Frontal cortex (tissue), 4 donors: ENCODE results near the gene L3MBTL1. TPM values are rescaled to one million over a fixed set of nuclear protein-coding genes. Genes with fewer than 3 reads are reported as not detected.

Experiments
- DNase-seq, 2 donors: peaks; one replicate each; pipeline ENCODE4 v3.0.0; 2012; ENCODE audit warnings: low spot score in 2 of 2
- FAIRE-seq: peaks from 2 replicates; lab custom pipeline; 2012; peaks lifted over from hg19 to GRCh38; lab: Jason Lieb, UNC
- total RNA-seq: library from RNA; depleted of rRNA; stranded (reverse); fragments of >200 nt; gene quantifications from one replicate; pipeline ENCODE4 v1.2.3, GENCODE V29; 2014
- donor health status: control.
- donor health status: control.
- donor health status: control.

The L3MBTL1 gene
- total RNA-seq, 1 donor from 2014 or later: 16.3 TPM

DNA sequence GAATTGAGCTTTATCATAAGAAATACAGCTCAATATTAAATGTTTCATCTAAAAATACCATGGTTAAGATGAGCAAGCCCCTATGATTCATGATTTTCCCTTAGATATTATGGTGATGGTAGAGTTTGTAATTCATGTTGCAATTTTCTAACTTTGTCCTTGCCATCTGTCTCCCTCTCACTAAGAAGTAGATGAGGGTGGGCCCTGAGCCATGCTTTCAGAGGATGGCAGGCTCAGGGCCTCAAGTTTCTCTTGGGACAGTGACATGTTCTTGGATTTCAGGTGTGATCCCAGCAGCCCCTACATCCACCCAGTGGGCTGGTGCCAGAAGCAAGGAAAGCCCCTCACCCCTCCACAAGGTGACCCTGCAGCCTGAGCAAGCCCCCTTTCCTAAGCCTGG, 25.6 kb downstream of the L3MBTL1 start:
- FAIRE-seq: no peak
- DNase-seq: no peak

DNA sequence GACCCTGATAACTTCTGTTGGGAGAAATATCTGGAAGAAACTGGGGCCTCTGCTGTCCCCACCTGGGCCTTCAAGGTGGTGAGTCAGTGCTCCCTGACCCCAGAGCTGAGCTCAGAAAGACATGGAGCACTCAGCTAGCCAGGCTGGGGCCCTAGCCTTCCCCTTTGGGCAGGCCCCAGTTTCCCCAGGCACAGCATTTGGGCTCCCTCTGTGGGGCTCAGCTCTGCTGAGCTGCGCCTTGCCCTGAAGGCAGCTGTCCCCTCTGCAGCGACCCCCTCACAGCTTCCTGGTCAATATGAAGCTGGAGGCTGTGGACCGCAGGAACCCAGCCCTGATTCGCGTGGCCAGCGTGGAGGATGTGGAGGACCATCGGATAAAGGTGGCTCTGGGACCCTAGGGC, 26.5 kb downstream of the L3MBTL1 start:
- DNase-seq (no peak), FAIRE-seq (no peak)

DNA sequence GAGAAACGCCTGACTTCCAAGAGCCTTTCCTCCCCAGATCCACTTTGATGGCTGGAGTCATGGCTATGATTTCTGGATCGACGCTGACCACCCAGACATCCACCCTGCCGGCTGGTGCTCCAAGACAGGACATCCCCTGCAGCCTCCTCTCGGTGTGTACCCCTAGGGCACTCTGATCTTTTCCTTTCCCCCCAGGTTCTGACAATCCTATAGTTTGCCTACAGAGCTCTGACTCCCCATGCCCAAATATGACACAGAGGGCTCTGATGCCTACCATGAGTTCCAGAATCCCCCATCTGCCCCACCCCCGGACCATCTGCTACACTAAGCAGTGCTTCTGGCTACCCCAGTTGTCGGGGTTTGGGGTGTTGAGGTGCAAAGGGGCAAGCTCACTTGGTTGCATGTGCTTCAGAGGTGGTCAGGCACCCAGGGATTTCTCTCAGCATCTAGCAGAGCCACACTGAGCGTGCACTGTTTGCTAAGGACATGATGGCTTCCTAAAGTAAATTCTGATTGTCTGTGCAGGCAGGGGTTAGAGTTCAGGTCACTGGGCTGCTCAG, 27.4 kb downstream of the L3MBTL1 start:
- DNase-seq: no peak

DNA sequence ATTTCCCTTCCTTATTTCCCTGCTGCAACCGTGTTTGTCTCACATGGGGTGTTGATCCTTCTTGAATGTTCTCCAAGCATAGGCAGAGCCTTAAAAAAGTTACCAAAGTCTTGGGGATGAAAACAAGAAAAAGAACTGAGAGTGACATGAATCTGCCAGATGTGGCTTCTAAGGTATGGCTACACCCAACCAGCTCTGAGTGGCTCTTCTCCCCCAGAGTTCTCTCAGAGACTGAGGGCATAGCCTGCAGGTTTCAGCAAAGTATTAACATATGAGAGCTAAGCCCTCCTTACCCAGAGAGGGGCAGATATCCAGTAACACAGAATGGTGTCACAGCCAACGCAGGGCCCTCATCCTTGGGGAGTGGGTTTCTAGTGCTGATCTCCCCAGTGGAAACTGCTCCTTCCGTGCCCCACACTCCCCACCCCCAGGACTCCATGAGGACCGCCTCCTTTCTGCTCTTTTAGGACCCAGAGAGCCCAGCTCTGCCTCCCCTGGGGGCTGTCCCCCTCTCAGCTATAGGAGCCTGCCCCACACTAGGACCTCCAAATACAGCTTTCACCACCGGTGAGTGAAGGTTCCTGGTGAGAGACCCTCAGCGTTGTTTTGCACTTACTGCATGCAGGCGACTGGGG, 28.0 kb downstream of the L3MBTL1 start:
- no peak for FAIRE-seq
- DNase-seq: no peak

More for the DNA sequence above, 27.4 kb downstream of the L3MBTL1 start:
- FAIRE-seq: no peak

DNA sequence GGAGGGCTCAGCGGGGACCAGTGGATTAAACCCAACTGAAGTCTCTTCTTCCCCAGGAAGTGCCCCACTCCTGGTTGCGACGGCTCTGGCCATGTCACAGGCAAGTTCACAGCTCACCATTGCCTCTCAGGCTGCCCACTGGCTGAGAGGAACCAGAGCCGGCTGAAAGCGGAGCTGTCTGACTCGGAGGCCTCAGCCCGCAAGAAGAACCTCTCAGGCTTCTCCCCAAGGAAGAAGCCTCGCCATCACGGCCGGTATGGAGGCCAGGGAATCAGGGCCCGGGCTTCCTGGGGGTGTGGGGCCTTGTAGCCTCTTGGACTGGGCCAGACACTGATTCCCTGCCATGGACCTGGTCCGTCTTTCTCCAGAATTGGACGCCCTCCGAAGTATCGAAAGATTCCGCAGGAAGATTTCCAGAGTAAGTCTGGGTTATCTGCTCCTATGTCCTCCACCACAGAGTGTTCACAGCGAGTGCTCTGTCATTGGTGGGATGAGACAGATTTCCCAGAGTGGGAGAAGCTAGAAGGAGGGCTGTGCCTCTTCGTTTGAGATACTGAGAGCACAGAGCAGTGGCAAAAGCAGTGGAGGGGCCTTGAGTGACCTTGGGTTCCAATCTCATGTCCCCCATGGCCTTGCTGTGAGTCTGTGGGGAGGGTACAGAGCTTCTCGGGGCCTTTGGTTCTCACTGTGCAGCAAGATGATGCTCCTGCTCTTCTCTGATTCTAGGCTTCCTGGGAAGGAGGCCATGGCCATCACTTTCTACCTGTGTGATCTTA, 28.7 kb downstream of the L3MBTL1 start:
- DNase-seq: no peak
- no peak for FAIRE-seq

DNA sequence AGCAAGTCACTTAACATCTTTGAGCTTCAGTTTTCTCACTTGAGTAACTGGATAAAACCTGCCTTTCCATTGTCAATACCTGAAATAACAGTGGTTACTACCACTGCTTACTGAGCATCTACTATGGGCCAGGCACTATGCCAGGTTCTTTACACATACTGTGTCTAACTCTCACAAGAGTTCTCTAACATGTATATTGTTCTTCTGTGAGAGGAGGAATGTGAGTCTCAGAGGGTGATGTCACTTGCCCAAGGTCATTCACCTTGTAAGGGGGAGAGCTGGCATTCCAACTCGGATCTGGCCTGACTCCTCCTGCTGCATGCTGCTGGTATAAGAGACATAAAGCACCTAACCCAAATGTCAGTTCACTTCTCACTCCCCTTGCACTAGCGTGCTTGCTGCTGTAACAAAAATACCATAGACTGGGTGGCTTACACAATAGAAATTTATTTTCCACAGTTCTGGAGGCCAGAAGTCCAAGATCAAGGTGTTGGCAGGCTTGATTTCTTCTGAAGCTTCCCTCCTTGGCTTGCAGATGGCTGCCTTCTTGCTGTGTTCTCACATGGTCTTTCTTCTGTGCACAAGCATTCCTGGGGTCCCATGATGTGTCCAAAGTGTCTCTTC, 29.4 kb downstream of the L3MBTL1 start:
- FAIRE-seq (no peak), DNase-seq (no peak)

DNA sequence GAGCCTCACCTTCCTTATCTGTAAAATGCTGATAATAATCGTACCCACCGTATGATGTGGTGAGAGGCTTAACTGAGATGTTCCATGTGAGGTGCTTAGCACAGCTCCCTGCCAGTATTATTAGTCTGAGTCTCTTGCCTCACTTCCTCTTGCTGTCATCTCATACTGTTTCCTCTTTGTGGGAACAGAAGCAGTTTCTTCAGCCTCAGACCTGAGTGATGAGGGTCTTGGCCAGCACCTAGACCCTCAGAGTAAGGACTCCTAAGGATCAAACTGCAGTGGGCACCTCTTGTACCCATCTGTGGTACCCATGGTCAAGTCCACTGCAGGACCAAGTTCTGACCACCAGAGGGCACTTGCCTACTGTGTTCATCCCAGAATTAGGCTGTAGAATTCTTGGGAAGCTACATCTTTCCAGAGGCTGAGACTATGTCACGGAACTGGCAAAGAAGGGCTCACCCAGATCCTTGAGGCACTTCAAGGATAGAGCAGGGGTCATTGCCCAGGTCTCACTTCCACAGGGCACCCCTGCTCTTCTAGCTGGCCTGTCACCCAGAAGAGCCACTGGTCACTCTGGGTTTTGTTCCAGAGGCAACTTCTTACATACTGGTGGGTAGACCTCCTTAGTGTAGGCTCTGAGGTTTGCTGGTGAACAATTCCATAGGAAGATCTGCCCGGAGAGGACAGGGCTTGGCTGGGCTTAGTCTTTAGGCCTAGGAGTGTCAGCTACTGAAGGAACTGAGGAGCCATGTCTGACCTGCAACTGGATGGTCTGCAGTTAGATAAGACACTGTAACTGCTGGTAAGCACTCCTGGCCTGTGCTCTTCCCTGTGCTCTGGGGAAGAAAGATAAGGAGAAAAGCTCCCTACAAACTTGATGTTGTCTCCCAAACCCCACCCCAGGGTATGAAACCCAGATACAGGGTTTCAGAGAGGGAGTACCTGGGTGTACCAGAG, 30.7 kb downstream of the L3MBTL1 start:
- peak; percentile 45 to 69 for DNase-seq
- no peak for FAIRE-seq

DNA sequence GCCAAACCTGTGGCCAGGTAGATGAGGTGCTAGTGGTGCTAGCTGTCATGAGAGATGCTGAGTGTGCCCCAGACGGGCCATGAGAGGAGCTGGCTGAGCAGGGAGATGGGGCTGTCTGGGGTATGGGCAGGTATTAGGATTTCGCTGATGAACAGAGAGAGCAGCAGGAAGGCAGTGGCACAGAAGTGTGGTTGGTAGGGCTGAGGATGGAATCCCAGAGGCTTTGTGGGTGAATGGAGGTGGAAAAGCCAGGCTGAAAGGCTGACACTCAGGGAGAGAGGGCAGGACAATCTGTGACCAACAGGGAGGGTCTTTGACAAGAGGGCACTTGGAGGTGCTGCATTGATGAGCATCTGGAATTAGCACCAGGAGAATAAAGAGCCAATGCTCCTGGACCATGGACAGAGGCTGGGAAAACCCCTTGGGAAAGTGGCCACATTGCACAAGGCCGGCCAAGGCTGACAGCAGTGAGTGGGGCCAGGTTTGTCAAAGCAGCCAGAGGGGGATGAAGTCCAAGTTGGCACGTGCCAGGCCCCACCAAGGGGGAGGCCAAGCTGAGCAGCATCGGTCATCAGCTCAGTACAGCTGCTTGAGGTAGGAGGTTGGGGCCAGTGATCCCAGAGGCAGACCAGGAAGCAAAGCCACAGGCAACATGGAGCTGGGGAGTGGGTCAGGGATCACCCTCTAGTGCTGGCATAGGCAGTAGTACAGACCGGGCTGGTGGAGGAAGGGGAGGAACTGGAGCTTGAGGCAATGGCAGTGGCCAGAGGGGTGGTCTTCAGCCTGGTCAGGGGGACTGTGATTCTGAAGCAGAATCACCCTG, 31.6 kb downstream of the L3MBTL1 start:
- FAIRE-seq: no peak
- DNase-seq: no peak

DNA sequence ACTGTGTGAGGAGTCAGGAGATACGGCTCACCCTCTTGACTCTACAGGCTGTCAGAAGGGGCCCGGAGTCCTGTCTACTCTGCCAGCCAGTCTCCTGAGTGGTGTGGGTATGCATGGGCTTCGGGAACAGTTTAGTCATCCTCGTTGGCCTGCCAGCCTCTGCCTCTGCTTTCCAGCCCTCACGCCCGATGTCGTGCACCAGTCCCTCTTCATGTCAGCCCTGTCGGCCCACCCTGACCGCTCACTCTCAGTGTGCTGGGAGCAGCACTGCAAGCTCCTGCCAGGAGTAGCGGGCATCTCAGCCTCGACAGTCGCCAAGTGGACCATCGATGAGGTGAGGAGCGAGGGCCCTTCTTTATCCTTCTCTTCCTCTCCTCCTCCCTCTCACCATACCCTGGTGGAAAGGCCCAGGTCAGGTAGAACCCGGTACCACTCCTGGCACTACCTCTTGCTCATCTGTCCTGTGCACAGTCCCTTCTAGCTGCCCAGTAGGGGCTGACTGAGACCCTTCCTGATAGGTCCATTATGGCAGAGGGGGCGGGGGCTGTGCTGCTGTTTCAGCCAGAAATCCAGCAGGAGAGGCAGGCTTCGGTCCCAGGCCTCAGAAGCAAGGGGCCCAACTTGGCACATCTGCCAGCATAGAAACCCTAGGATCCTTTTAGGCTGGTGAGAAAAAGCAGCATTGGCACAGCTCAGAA, 32.6 kb downstream of the L3MBTL1 start:
- DNase-seq (no peak), FAIRE-seq (no peak)

DNA sequence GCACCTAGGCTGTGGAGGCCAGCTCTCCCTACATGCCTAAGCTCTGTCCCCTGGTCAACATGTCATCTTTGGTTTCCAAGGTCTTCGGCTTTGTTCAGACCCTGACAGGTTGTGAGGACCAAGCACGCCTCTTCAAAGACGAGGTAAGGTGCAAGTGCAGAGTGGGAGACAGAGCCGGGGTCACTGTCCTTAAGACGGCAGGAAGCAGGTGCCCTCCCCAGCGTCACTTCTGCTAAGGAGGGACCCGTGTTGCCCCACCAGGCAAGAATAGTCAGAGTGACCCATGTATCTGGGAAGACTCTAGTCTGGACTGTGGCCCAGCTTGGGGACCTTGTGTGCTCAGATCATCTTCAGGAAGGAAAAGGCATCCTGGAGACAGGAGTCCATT, 33.2 kb downstream of the L3MBTL1 start:
- FAIRE-seq (no peak), DNase-seq (no peak)

DNA sequence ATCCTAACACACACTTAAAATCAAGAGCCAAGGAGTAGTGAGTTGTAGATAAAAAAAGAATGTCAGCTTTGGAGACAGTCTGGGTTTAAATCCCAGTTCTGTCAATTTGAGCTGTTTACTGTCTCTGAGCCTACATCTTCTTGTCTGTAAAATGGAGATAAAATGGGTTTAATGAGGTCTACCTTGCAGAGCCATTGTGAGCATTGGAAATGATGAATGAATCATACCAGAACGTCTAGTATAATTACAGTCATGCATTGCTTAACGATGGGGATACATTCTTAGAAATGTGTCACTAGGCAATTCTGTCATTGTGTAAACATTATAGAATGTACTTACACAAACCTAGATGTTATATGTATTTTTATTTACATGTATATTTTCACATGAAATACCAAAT, 33.7 kb downstream of the L3MBTL1 start:
- no peak for FAIRE-seq
- DNase-seq: no peak

DNA sequence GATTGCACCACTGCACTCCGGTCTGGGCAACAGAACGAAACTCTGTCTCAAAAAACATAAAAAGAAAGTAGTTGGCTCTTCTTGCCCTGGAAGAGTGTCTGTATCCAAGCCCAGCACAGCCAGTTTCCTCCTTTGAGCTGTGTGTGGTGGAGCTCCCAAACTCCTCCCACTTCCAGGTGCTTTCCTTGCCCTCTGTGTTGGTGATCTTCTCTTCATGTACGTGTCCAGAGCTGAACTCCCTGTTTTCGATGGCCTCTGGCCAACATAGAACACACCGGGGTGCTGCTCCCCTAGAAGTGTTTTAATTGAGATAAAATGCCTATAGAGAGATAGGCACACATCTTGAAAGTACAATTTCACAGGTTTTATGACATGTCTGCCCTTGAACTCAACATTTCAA, 34.7 kb downstream of the L3MBTL1 start:
- no peak for DNase-seq
- FAIRE-seq: no peak

DNA sequence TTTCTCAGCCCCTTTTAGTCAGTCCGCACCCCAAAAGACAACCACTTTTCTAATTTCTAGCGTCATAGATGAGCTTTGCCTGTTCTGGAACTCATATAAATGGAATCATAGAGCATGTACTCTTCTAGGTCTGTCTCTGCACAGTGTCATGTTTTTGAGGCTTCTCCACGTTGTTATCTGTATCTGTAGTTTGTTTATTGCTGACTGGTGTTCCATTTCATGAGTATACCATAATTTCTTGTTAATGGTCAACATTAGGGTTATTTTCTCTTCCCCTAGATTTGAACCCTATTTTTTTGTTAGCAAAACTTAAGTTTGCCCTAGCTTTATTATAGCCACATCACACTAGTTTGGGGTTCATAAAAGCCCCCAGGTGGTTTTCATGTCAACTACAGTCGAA, 35.2 kb downstream of the L3MBTL1 start:
- DNase-seq: no peak
- no peak for FAIRE-seq

DNA sequence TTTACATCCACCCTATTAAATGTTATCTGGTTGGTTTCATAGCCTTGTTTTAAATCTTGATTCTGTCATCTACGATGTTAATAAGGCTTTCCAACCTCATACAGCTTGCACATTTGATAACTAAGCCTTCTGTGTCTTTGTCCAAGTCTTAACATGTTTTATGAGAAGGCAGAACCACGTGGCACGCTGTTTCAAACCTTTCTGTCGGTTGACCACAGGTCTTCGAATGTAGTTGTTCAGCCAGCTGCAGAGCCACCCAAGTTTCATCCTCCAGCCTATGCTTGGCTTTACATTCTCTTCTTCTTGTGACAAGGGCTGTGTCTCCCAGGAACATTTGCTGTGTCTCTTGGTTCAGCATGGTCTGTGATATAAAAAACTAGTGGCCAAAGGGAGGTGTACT, 35.6 kb downstream of the L3MBTL1 start:
- no peak for FAIRE-seq
- DNase-seq: no peak

DNA sequence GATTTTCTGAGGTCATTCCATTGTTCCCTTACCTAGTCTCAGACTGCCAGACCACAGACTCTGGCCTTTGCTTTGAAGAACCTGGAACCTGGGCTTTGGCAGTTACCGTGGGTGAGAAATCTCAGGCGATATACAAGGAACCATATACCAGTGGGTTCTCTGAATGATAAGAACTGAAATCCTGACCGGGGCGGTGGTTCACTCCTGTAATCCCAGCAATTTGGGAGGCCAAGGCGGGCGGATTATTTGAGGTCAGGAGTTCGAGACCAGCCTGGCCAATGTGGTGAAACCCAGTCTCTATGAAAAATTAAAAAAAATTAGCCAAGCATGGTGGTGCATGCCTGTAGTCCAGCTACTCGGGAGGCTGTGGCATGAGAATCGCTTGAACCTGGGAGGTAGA, 37.0 kb downstream of the L3MBTL1 start:
- no peak for FAIRE-seq
- DNase-seq: no peak

DNA sequence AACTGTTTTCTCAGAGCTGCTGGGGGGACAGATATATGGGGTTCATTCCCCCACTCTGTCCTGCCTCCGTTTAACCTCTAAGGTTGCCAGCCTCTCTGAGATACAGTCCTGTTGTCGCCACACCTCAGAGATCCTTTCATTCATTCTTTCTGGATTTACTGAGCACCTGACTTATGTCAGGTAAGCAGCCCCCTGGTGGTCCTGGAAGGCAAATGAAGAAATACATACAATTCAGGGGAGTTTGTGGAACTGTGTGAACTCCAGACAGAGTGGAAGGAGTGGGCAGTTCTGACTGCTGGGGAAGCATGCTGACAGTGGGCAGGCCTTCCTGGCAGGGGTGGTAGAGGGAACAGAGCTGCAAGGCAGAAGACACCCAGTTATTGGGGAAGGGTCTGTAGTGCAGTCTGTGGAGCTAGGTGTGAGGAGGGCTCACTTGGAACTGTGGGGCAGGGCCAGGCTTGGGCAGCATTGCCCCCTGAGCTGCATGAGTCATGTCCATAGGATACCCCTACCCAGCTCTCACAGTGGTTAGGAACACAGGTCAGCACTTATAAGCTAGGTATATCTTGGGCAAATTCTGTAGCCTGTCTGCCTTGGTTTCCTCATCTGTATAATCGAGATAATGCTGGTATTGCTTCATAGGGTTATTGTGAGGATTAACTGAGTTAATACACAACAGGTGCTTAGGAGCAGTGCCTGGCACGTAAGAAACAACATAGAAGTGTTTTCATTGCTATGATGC, 38.5 kb downstream of the L3MBTL1 start:
- DNase-seq: no peak
- no peak for FAIRE-seq

DNA sequence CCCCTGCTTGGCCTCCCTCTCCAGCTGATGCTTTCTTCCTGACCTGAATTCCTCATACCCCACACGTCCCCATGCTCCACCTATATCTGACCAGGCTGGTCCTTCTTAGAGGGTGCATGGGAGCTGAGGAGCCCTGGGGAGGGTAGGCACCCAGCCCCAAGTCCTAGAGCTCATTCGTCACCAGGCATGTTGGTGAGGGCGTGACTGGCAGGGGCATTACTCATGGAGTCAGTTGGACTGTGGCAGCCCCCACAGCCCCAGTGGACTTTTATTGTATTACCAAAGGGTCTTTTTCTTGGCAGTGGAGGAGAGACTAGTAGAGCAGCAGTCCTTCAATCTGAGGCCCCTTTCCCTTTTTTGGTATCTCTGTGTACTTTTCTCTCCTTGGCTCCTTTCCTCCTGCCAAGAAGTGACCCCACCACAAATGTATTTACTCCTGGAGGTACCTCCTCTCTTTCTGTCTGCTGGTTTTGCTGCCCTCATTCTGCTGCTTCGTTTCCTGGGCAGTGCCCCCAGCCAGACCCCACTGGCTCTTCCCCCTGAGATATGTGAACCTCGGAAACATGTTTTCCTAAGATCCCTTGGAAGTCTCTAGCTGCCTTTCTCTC, 40.9 kb downstream of the L3MBTL1 start:
- DNase-seq: no peak
- FAIRE-seq: no peak
